HEK293 (cell line): Measurements from ENCODE around the gene SPTBN2.

Experiments
- CTCF ChIA-PET: fragments of 350-600 bp; formaldehyde crosslinking; extraction: SDS; loops from one replicate; lab custom pipeline; 2021; ENCODE audit warnings: antibody characterized with exemption; lab: Yijun Ruan, JAX
- POLR2A ChIA-PET: fragments of 300-600 bp; formaldehyde crosslinking; extraction: SDS; loops from one replicate; lab custom pipeline; 2020; ENCODE audit warnings: antibody characterized with exemption, inconsistent platforms; lab: Yijun Ruan, JAX
- H3K27ac ChIP-seq: fragments of 200-500 bp; sonication (Bioruptor generic); 2 replicates; pipeline ENCODE4 v1.5.1; 2014; ENCODE audit warnings: low read depth, low read length, control low read depth, inconsistent platforms; ENCODE audit errors: extremely low read depth
- H3K36me3 ChIP-seq, 2 experiments: fragments of 200-500 bp in 1 of 2; sonication (Bioruptor generic) in 1 of 2; 1 replicate in 1 of 2; 2 replicates in 1 of 2; pipeline ENCODE4 v1.5.1; 2014 to 2017; ENCODE audit warnings: inconsistent platforms in 2 of 2, low read length in 2 of 2; ENCODE audit not compliant: control insufficient read depth in 2 of 2, insufficient read depth in 1 of 2
- H3K4me1 ChIP-seq: fragments of 200-500 bp; sonication (Bioruptor generic); 2 replicates; pipeline ENCODE4 v1.5.1; 2014; ENCODE audit warnings: mild to moderate bottlenecking, low read length, inconsistent platforms; ENCODE audit not compliant: control insufficient read depth, insufficient read depth
- H3K4me3 ChIP-seq: 2 replicates; pipeline ENCODE4 v1.5.1; 2011; ENCODE audit warnings: low read depth, mild to moderate bottlenecking, control low read depth, low read length, moderate library complexity
- H3K9me3 ChIP-seq: fragments of 200-500 bp; sonication (Bioruptor generic); 2 replicates; pipeline ENCODE4 v1.5.1; 2014; ENCODE audit warnings: low read depth, low read length, inconsistent platforms; ENCODE audit not compliant: control insufficient read depth, insufficient read depth
- HOXA7 ChIP-seq: sonication (generic); formaldehyde crosslinking; IDR thresholded peaks from 2 replicates; pipeline ENCODE4 v1.8.1; 2022; ENCODE audit warnings: missing genetic modification reagents, borderline replicate concordance
- IKZF3 ChIP-seq: fragments of 450-650 bp; IDR thresholded peaks from 2 replicates; pipeline ENCODE4 v1.5.0; 2018; ENCODE audit warnings: missing biosample characterization, mild to moderate bottlenecking, missing genetic modification characterization, moderate library complexity
- KLF1 ChIP-seq: fragments of 450-650 bp; formaldehyde crosslinking; IDR thresholded peaks from 2 replicates; pipeline ENCODE4 v1.5.1; 2016; ENCODE audit warnings: missing biosample characterization, missing genetic modification characterization
- KLF9 ChIP-seq: fragments of 450-650 bp; formaldehyde crosslinking; IDR thresholded peaks from 2 replicates; pipeline ENCODE4 v1.5.1; 2016; ENCODE audit warnings: missing biosample characterization, missing genetic modification characterization, low read depth
- MYNN ChIP-seq: fragments of 450-650 bp; formaldehyde crosslinking; IDR thresholded peaks from 2 replicates; pipeline ENCODE4 v1.5.1; 2016; ENCODE audit warnings: missing biosample characterization, missing genetic modification characterization, borderline replicate concordance
- OSR2 ChIP-seq: fragments of 450-650 bp; formaldehyde crosslinking; IDR thresholded peaks from 2 replicates; pipeline ENCODE4 v1.5.1; 2016; ENCODE audit warnings: missing biosample characterization, missing genetic modification characterization
- ZBTB20 ChIP-seq: fragments of 450-650 bp; formaldehyde crosslinking; IDR thresholded peaks from 2 replicates; pipeline ENCODE4 v1.5.1; 2016; ENCODE audit warnings: missing biosample characterization, missing genetic modification characterization
- ZBTB6 ChIP-seq: fragments of 450-650 bp; formaldehyde crosslinking; IDR thresholded peaks from 2 replicates; pipeline ENCODE4 v1.5.1; 2017; ENCODE audit warnings: missing biosample characterization, missing genetic modification characterization
- ZFP69B ChIP-seq: fragments of 450-650 bp; formaldehyde crosslinking; IDR thresholded peaks from 2 replicates; pipeline ENCODE4 v1.5.1; 2016; ENCODE audit warnings: missing biosample characterization, missing genetic modification characterization
- ZNF23 ChIP-seq: fragments of 450-650 bp; formaldehyde crosslinking; IDR thresholded peaks from 2 replicates; pipeline ENCODE4 v1.5.1; 2016; ENCODE audit warnings: missing biosample characterization, missing genetic modification characterization, borderline replicate concordance
- ZNF24 ChIP-seq: fragments of 450-650 bp; formaldehyde crosslinking; IDR thresholded peaks from 2 replicates; pipeline ENCODE4 v1.5.1; 2016; ENCODE audit warnings: missing biosample characterization, missing genetic modification characterization
- ZNF266 ChIP-seq: fragments of 450-650 bp; formaldehyde crosslinking; IDR thresholded peaks from 2 replicates; pipeline ENCODE4 v1.5.1; 2016; ENCODE audit warnings: missing biosample characterization, missing genetic modification characterization, low read depth
- ZNF335 ChIP-seq: fragments of 450-650 bp; formaldehyde crosslinking; conservative IDR thresholded peaks from 2 replicates; pipeline ENCODE4 v1.5.1; 2016; ENCODE audit warnings: missing biosample characterization, missing genetic modification characterization
- ZNF341 ChIP-seq: fragments of 450-650 bp; formaldehyde crosslinking; IDR thresholded peaks from 2 replicates; pipeline ENCODE4; 2016; ENCODE audit warnings: low read depth, missing biosample characterization, missing genetic modification characterization
- ZNF394 ChIP-seq: fragments of 450-650 bp; formaldehyde crosslinking; IDR thresholded peaks from 2 replicates; pipeline ENCODE4 v1.5.1; 2016; ENCODE audit warnings: missing biosample characterization, missing genetic modification characterization, mild to moderate bottlenecking, moderate library complexity, borderline replicate concordance
- ZNF555 ChIP-seq: fragments of 450-650 bp; formaldehyde crosslinking; conservative IDR thresholded peaks from 2 replicates; pipeline ENCODE4 v1.5.1; 2017; ENCODE audit warnings: missing biosample characterization, mild to moderate bottlenecking, missing genetic modification characterization, inconsistent platforms
- ZNF571 ChIP-seq: fragments of 450-650 bp; formaldehyde crosslinking; IDR thresholded peaks from 2 replicates; pipeline ENCODE4 v1.5.0; 2017; ENCODE audit warnings: missing biosample characterization, missing genetic modification characterization
- ZNF623 ChIP-seq: fragments of 450-650 bp; formaldehyde crosslinking; IDR thresholded peaks from 2 replicates; pipeline ENCODE4 v1.5.1; 2016; ENCODE audit warnings: missing biosample characterization, missing genetic modification characterization
- ZNF704 ChIP-seq: fragments of 450-650 bp; formaldehyde crosslinking; IDR thresholded peaks from 2 replicates; pipeline ENCODE4 v1.5.1; 2016; ENCODE audit warnings: missing biosample characterization, missing genetic modification characterization
- ZNF776 ChIP-seq: fragments of 450-650 bp; formaldehyde crosslinking; IDR thresholded peaks from 2 replicates; pipeline ENCODE4 v1.5.0; 2017; ENCODE audit warnings: missing biosample characterization, missing genetic modification characterization, borderline replicate concordance
- ZNF785 ChIP-seq: fragments of 450-650 bp; formaldehyde crosslinking; IDR thresholded peaks from 2 replicates; pipeline ENCODE4 v1.5.1; 2016; ENCODE audit warnings: missing biosample characterization, missing genetic modification characterization
- TF ChIP-seq, protein P1 (sequence below): fragments of 450-650 bp; formaldehyde crosslinking; IDR thresholded peaks from 2 replicates; pipeline ENCODE4 v1.5.1; 2016; ENCODE audit warnings: missing biosample characterization, missing genetic modification characterization
- TF ChIP-seq, protein P2 (sequence below): fragments of 450-650 bp; IDR thresholded peaks from 2 replicates; pipeline ENCODE4 v1.5.1; 2018; ENCODE audit warnings: missing biosample characterization, missing genetic modification characterization

SPTBN2 gene

GRCh38 chr11:66686100-66686785, 42.8 kb downstream of the SPTBN2 start:
- TF ChIP-seq ZNF776 (no peak), ZBTB20 (tag by site-specific recombination) (no peak), ZBTB6 (no peak), ZFP69B (tag by site-specific recombination) (no peak)
- TF ChIP-seq, protein P1, sequence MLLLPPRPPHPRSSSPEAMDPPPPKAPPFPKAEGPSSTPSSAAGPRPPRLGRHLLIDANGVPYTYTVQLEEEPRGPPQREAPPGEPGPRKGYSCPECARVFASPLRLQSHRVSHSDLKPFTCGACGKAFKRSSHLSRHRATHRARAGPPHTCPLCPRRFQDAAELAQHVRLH (tag by site-specific recombination) = no peak
- ChIA-PET POLR2A (interaction anchor here (1.2 kb wide), 1 partner anchor 48 kb away, joined by 3 read pairs; the partner anchor contains the start of gene RBM4), CTCF (interaction anchor here (0.5 to 1.0 kb wide), 2 partner anchors 146 to 289 kb away, joined by 3 to 4 read pairs; partner anchors contain the start of gene C11orf86)
- Histone ChIP-seq H3K4me1 (no peaks in the 10 kb centered on the region), H3K27ac (no peak overlapping the region), H3K36me3 (peaks cover 0 to 63% of the 10 kb centered on the region in 2 experiments; a peak in 1 of 3 replicates), H3K9me3 (no peaks in the 10 kb centered on the region), H3K4me3 (no peak overlapping the region)

GRCh38 chr11:66685276-66686099, 43.5 kb downstream of the SPTBN2 start:
- TF ChIP-seq ZNF623 (tag by site-specific recombination) = no peak
- no peak for TF ChIP-seq ZNF23 (tag by site-specific recombination)
- no peak for TF ChIP-seq ZNF571 (tag by site-specific recombination)
- no peak for TF ChIP-seq ZNF394
- TF ChIP-seq KLF9 (tag by site-specific recombination) = no peak
- no peak for TF ChIP-seq KLF1 (tag by site-specific recombination)
- no peak for TF ChIP-seq HOXA7 (CRISPR knock-in tag)
- TF ChIP-seq ZNF785 (tag by site-specific recombination) = no peak
- no peak for TF ChIP-seq ZNF266
- TF ChIP-seq MYNN (tag by site-specific recombination) = no peak
- no peak for TF ChIP-seq ZNF555
- TF ChIP-seq ZNF341 (tag by site-specific recombination) = no peak
- TF ChIP-seq ZNF335 (tag by site-specific recombination) = no peak
- no peak for TF ChIP-seq ZNF24 (tag by site-specific recombination)
- H3K4me3 ChIP-seq = no peak overlapping the region
- no peaks in the 10 kb centered on the region for H3K9me3 ChIP-seq
- CTCF ChIA-PET = interaction anchor here (0.5 to 1.0 kb wide), 3 partner anchors 13 to 290 kb away, joined by 3 to 4 read pairs (median 3); partner anchors contain the start of gene C11orf86
- POLR2A ChIA-PET = interaction anchor here (0.6 to 1.2 kb wide), 2 partner anchors 9 to 47 kb away, joined by 3 to 5 read pairs; partner anchors contain the start of gene RBM4
- H3K27ac ChIP-seq = no peak overlapping the region
- H3K36me3 ChIP-seq = peaks cover 0 to 58% of the 10 kb centered on the region in 2 experiments; a peak in 1 of 3 replicates
- no peaks in the 10 kb centered on the region for H3K4me1 ChIP-seq

DNA sequence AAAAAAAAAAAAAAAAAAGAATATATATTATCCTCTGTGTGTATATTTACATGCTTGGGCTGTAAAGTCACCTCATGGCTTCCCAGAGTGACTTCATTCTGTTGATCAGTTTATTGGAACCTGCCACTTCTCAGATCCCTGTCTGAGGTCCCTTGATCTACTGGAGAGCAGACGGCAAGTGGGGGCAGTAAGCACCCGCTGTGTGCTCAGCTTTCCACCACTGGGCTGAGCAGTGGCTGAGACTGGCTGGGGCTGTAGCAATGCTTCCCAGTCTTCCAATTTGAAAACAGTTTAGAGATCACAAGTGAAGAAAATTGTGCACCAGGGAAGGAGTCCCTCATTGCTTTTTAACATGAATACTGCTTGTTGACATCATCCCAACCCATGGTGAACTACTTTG, 44.4 kb downstream of the SPTBN2 start:
- no peaks in the 10 kb centered on the region for H3K9me3 ChIP-seq
- H3K4me1 ChIP-seq = no peaks in the 10 kb centered on the region
- H3K4me3 ChIP-seq = no peak overlapping the region
- ChIA-PET CTCF (interaction anchor here (0.6 kb wide), 1 partner anchor 12 kb away, joined by 3 read pairs; no protein-coding TSS in a partner anchor), POLR2A (interaction anchor here (0.6 kb wide), 1 partner anchor 8 kb away, joined by 5 read pairs; no protein-coding TSS in a partner anchor)
- peaks cover 0 to 49% of the 10 kb centered on the region in 2 experiments; a peak in 1 of 3 replicates for H3K36me3 ChIP-seq
- H3K27ac ChIP-seq = no peak overlapping the region
- TF ChIP-seq, protein P2, sequence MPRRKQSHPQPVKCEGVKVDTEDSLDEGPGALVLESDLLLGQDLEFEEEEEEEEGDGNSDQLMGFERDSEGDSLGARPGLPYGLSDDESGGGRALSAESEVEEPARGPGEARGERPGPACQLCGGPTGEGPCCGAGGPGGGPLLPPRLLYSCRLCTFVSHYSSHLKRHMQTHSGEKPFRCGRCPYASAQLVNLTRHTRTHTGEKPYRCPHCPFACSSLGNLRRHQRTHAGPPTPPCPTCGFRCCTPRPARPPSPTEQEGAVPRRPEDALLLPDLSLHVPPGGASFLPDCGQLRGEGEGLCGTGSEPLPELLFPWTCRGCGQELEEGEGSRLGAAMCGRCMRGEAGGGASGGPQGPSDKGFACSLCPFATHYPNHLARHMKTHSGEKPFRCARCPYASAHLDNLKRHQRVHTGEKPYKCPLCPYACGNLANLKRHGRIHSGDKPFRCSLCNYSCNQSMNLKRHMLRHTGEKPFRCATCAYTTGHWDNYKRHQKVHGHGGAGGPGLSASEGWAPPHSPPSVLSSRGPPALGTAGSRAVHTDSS (tag by site-specific recombination) = no peak
- TF ChIP-seq ZNF704 (tag by site-specific recombination) = no peak
- TF ChIP-seq IKZF3 = no peak
- no peak for TF ChIP-seq OSR2 (tag by site-specific recombination)
